Measurements from ENCODE around the gene NSMCE1. TPM values are rescaled to one million over a fixed set of nuclear protein-coding genes. Genes with fewer than 3 reads are reported as not detected.

NSMCE1 gene
- total RNA-seq, 4 donors from 2014 or later: 6.2 to 90.8 (median 27.2) TPM

DNA sequence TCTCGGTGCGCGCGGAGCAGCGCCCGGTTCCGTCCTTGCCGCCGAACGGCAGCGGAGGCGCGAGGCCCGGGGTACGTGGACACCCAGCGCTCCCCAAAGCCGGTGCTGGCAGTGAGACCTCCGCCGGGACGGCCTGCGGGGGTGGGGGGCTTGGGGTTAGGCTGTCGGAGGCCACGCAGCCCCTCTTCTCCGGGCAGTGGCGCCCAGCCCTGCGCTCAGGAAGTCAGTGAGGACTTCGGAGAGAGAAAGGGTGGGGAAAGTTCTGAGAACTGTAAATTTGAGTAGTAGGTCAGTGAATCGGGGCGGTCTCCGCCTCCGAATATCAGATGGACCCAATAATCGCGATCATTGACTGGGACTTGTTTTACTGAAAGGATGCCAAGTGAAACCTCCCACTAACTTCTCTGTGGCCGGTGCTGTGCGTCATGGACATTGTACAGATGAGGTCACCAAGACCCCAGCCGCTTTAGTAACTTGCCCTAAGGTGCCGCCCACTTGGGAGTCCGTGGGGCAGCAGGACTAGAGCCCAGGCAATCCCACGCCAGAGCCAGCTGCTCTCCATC, 45.7 kb upstream of the NSMCE1 start:
- intact Hi-C loops (cut with DNase I; ENCODE audit: low total_unique reads): loop anchor here (10.0 kb wide), 1 partner anchor 51 kb away; no protein-coding TSS in a partner anchor
- no peaks in the 10 kb centered on the region for H3K9me3 ChIP-seq
- H3K4me1 ChIP-seq: peaks cover 19 to 59% (median 54%) of the 10 kb centered on the region in 4 donors
- H3K4me3 ChIP-seq: peak overlapping the region; percentile 33 to 94 (median 88)
- H3K27me3 ChIP-seq: no peaks in the 10 kb centered on the region
- WGBS, 2 donors (ENCODE audit: low coverage in 1 of 2): 0% methylated on average over 14 of the region's 39 CpGs; no CpG with 5 or more reads in 1 of the 2 donors
- peak overlapping the region; percentile 93 to 99 (median 99) for H3K27ac ChIP-seq
- no peaks in the 10 kb centered on the region for H3K36me3 ChIP-seq
- TF ChIP-seq POLR2A (IDR thresholded peaks at IDR 0.05) (peak; percentile 61), EP300 (IDR thresholded peaks at IDR 0.05; ENCODE audit: low read depth) (no peak), POLR2AphosphoS5 (IDR thresholded peaks at IDR 0.05) (peak; percentile 39 to 59 (median 53))
- TF ChIP-seq, protein P1, sequence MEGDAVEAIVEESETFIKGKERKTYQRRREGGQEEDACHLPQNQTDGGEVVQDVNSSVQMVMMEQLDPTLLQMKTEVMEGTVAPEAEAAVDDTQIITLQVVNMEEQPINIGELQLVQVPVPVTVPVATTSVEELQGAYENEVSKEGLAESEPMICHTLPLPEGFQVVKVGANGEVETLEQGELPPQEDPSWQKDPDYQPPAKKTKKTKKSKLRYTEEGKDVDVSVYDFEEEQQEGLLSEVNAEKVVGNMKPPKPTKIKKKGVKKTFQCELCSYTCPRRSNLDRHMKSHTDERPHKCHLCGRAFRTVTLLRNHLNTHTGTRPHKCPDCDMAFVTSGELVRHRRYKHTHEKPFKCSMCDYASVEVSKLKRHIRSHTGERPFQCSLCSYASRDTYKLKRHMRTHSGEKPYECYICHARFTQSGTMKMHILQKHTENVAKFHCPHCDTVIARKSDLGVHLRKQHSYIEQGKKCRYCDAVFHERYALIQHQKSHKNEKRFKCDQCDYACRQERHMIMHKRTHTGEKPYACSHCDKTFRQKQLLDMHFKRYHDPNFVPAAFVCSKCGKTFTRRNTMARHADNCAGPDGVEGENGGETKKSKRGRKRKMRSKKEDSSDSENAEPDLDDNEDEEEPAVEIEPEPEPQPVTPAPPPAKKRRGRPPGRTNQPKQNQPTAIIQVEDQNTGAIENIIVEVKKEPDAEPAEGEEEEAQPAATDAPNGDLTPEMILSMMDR (IDR thresholded peaks at IDR 0.05): no peak
- in situ Hi-C loops (cut with MboI; ENCODE audit: low pct_ligation_motif_present in 1 of 4, low pct_unique_long_range_greater_than_20kb in 1 of 4, low sequenced_read_pairs in 3 of 4): loop anchor here in 1 of 4 donors (10.0 kb wide), 1 partner anchor 79 kb away; no protein-coding TSS in a partner anchor
- peak; percentile 70 for DNase-seq

DNA sequence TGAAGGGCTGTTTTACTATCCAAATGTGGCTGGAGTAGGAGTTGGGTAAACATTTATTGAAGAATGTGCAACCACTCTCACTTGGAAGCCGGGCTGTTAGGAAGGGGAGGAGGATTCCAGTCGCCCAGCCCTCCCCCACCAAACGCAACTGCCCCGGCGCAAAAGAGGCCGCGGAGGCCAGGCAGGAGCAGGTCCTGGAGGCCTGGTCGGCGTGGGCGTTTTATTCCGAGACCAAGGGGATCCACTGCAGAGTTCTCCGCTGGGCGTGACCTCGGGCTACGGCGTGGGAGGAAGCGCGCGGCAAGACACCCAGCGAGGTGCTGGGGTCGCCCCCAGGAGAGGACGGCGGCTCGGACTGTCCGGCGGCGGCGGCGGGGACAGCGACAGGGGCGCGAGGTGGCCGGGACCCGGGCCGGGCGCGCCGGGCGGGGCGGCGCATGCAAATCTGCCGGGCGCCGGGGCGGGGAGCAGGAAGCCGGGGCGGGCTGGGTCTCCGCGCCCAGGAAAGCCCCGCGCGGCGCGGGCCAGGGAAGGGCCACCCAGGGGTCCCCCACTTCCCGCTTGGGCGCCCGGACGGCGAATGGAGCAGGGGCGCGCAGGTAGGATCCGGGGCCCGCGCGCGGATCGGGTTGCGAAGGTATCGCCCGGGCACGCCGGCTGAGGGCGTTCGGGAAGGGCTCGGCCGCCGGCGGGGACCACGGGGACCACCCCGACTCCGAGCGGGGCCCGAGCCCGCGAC, 45.0 kb upstream of the NSMCE1 start, which contains the start of gene IL4R:
TSS of gene IL4R (plus strand) at position 553 of the 739 bp plus-strand sequence. CDS start 26,230 bp downstream, outside the sequence.
- peak; percentile 84 for TF ChIP-seq POLR2A (IDR thresholded peaks at IDR 0.05)
- TF ChIP-seq, protein P1 (IDR thresholded peaks at IDR 0.05): no peak
- TF ChIP-seq POLR2AphosphoS5 (IDR thresholded peaks at IDR 0.05): peak; percentile 71 to 89 (median 85)
- no peak for TF ChIP-seq EP300 (IDR thresholded peaks at IDR 0.05; ENCODE audit: low read depth)
- in situ Hi-C loops (cut with MboI; ENCODE audit: low pct_ligation_motif_present in 1 of 4, low pct_unique_long_range_greater_than_20kb in 1 of 4, low sequenced_read_pairs in 3 of 4): loop anchor here in 1 of 4 donors (10.0 kb wide), 1 partner anchor 79 kb away; no protein-coding TSS in a partner anchor
- H3K27me3 ChIP-seq: no peaks in the 10 kb centered on the region
- H3K4me3 ChIP-seq: peak within 1 kb of the TSS; percentile 33 to 94 (median 88)
- H3K4me1 ChIP-seq: peaks cover 19 to 53% (median 48%) of the 10 kb centered on the region in 4 donors
- WGBS, 2 donors (ENCODE audit: low coverage in 1 of 2): 0 to 1% methylated on average over 2 to 35 of the region's 85 CpGs
- intact Hi-C loops (cut with DNase I; ENCODE audit: low total_unique reads): loop anchor here (10.0 kb wide), 1 partner anchor 51 kb away; no protein-coding TSS in a partner anchor
- H3K9me3 ChIP-seq: no peaks in the 10 kb centered on the region
- peak within 1 kb of the TSS; percentile 93 to 99 (median 99) for H3K27ac ChIP-seq
- no peaks in the 10 kb centered on the region for H3K36me3 ChIP-seq
- DNase-seq: peak; percentile 81

DNA sequence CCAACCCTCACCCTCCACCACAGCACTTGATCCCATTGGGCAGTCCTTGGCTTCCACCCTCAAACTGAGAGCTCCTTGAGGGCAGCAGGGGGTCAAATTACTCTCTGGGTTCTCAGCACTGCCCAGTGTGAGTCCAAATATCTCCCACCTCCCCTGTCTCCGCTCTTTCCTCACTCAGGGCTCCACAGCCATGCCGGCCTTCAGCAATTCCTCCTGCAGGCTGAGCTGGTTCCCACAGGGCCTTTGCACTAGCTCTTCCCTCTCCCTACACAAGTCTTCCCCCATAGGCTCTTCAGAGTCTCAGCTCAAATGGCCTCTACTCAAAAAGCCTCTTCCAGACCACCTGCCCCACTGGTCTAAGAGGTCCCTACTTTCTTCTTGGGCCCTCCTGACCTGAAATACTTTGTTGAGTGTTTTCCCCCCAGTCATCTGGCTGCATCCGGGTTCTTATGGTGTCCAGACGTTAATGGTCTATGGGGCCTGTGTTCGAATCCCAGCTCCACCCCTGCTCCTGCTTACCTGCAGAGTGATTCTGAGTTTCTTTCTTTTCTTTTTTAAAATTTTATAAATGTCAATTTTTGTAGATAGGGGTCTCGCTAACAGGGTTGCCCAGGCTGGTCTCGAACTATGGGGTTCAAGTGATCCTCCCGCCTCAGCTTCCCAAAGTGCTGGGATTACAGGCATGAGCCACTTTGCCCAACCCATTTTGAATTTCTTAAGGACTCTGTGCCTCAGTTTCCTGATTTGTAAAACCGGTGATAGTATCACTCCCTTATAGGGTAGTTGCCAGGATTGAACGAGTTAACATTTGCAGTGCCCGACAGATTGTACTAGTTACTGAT, 44.2 kb upstream of the NSMCE1 start:
- Histone ChIP-seq H3K4me1 (peaks cover 19 to 45% (median 41%) of the 10 kb centered on the region in 4 donors), H3K9me3 (no peaks in the 10 kb centered on the region), H3K4me3 (peak overlapping the region in 3 of 4 donors; percentile 84 to 94 (median 91)), H3K27me3 (no peaks in the 10 kb centered on the region), H3K27ac (peak overlapping the region; percentile 93 to 99 (median 99)), H3K36me3 (no peaks in the 10 kb centered on the region)
- in situ Hi-C loops (cut with MboI; ENCODE audit: low pct_ligation_motif_present in 1 of 4, low pct_unique_long_range_greater_than_20kb in 1 of 4, low sequenced_read_pairs in 3 of 4) (loop anchor here in 1 of 4 donors (10.0 kb wide), 1 partner anchor 78 kb away; no protein-coding TSS in a partner anchor), intact Hi-C loops (cut with DNase I; ENCODE audit: low total_unique reads) (loop anchor here (10.0 kb wide), 1 partner anchor 52 kb away; no protein-coding TSS in a partner anchor)
- WGBS, 2 donors (ENCODE audit: low coverage in 1 of 2): 48 to 68% methylated on average over 5 to 11 of the region's 11 CpGs
- no peak for TF ChIP-seq POLR2AphosphoS5 (IDR thresholded peaks at IDR 0.05)
- no peak for TF ChIP-seq EP300 (IDR thresholded peaks at IDR 0.05; ENCODE audit: low read depth)
- no peak for TF ChIP-seq POLR2A (IDR thresholded peaks at IDR 0.05)
- TF ChIP-seq, protein P1 (IDR thresholded peaks at IDR 0.05): no peak
- no peak for DNase-seq

All from transverse colon (tissue), 4 donors.